H1 (cell line): ENCODE data around the gene PTCH1. TPM values are rescaled to one million over a fixed set of nuclear protein-coding genes. Genes with fewer than 3 reads are reported as not detected.

Experiments used
- CEBPB ChIP-seq: IDR thresholded peaks from 2 replicates; pipeline ENCODE4 v1.6.1; 2012; ENCODE audit warnings: low read depth, low read length
- HDAC6 ChIP-seq: IDR thresholded peaks from one replicate; pipeline ENCODE4 v1.7.1; 2012; ENCODE audit warnings: low read depth, mild to moderate bottlenecking, inconsistent platforms, low read length, moderate library complexity
- TEAD4 ChIP-seq: IDR thresholded peaks from 2 replicates; pipeline ENCODE4 v1.6.1; 2012; ENCODE audit warnings: low read depth, low read length, inconsistent platforms, mixed read lengths
- polyA plus RNA-seq, 7 experiments: library from polyadenylated mRNA; depleted of rRNA in 3 of 7; stranded (reverse) in 5 of 7; unstranded in 2 of 7; fragments of >200 nt in 5 of 7; fragments of 200-250 nt in 2 of 7; gene quantifications; 1 replicate in 5 of 7; 2 replicates in 1 of 7; 4 replicates in 1 of 7; pipeline versions ENCODE4 v1.2.1 to v1.2.3, GENCODE V29; 2011 to 2013; ENCODE audit warnings: missing spikeins in 2 of 7, mixed read lengths in 2 of 7
- total RNA-seq: library from RNA; stranded (reverse); fragmentation: NEBNext Ultra II Directional; extraction: Animal tissue kit (Norgen Biotek cat#: 25700); gene quantifications from 2 replicates; pipeline ENCODE4 v1.2.1, GENCODE V29; 2021
- TF ChIP-seq, protein P1 (sequence below): IDR thresholded peaks from 2 replicates; pipeline ENCODE4 v1.6.1; 2011; ENCODE audit warnings: low read depth, mild to moderate bottlenecking, low read length; ENCODE audit not compliant: insufficient read depth

The PTCH1 gene
- total and polyA plus RNA-seq, 2 of the 8 experiments (the other 6 are each of a cell fraction or from before 2014, with no cell fraction given), result 6.4 to 34.1 TPM

DNA sequence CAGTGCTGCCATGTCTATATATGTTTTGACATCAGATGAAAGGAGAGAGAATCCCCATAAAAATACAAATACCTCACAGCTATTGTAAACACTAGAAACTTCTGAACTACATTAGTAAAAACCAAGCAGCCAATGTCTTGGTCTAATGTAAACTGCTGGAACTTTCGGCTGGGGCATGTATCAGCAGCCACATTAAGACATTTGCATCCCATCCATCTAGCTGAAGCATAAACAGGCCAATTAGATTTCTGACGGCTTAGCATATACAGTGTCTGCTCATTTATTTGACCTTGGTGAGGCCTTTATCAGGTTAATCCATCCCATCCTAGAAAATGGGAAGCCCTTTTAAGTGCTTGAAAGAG lies 65.7 kb downstream of the PTCH1 start (continued):
- no peak for TF ChIP-seq CEBPB
- no peak for TF ChIP-seq TEAD4
- TF ChIP-seq, protein P1, sequence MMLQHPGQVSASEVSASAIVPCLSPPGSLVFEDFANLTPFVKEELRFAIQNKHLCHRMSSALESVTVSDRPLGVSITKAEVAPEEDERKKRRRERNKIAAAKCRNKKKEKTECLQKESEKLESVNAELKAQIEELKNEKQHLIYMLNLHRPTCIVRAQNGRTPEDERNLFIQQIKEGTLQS, result no peak
- no peak for TF ChIP-seq HDAC6
